Right atrium auricular region (tissue), 2 donors: ENCODE measurements around the gene FANK1. TPM values are rescaled to one million over a fixed set of nuclear protein-coding genes. Genes with fewer than 3 reads are reported as not detected.

Source experiments
- DNase-seq: peaks from one replicate; pipeline ENCODE4 v3.0.0-alpha.2; 2019; ENCODE audit warnings: low spot score
- H3K27ac ChIP-seq, 2 donors: fragments of 200-600 bp; sonication (generic); 1 replicate in 1 of 2; 2 replicates in 1 of 2; pipeline ENCODE4 v1.5.1; 2016 to 2019
- H3K27me3 ChIP-seq, 2 donors: fragments of 200-600 bp; sonication (generic); one replicate each; pipeline versions ENCODE4 v1.5.1 to v1.6.0; 2017 to 2019
- H3K36me3 ChIP-seq: fragments of 200-600 bp; sonication (generic); one replicate; pipeline ENCODE4 v1.5.1; 2016
- H3K4me1 ChIP-seq, 2 donors: fragments of 200-600 bp; sonication (generic); one replicate each; pipeline versions ENCODE4 v1.5.1 to v1.6.0; 2017 to 2019
- H3K4me3 ChIP-seq, 2 donors: fragments of 200-600 bp; sonication (generic); 1 replicate in 1 of 2; 2 replicates in 1 of 2; pipeline ENCODE4 v1.5.1; 2017 to 2019; ENCODE audit warnings: mild to moderate bottlenecking in 1 of 2, moderate library complexity in 1 of 2
- H3K9me3 ChIP-seq, 2 donors: fragments of 200-600 bp; sonication (generic); one replicate each; pipeline ENCODE4 v1.5.1; 2019
- CTCF ChIP-seq, 2 donors: fragments of 200-600 bp; sonication (generic); IDR thresholded peaks; one replicate each; pipeline ENCODE4 v1.5.1; 2019; ENCODE audit warnings: antibody characterized with exemption in 2 of 2
- total RNA-seq, 2 donors: library from RNA; depleted of rRNA; stranded (reverse); fragments of >200 nt; gene quantifications; one replicate each; pipeline ENCODE4 v1.1.0, GENCODE V29; 2016

The FANK1 gene
- total RNA-seq, 2 donors from 2014 or later: 0.44 to 0.67 TPM

- Histone ChIP-seq H3K27ac (no peak overlapping the region), H3K36me3 (no peaks in the 10 kb centered on the region)
Observed at GRCh38 chr10:125992254-125992653, 95.9 kb downstream of the FANK1 start.

GRCh38 chr10:125994601-125995000, 98.2 kb downstream of the FANK1 start:
- TF ChIP-seq CTCF (IDR thresholded peaks at IDR 0.05): no peak
- no peak overlapping the region for H3K27ac ChIP-seq
- no peaks in the 10 kb centered on the region for H3K27me3 ChIP-seq
- no peaks in the 10 kb centered on the region for H3K9me3 ChIP-seq
- no peaks in the 10 kb centered on the region for H3K36me3 ChIP-seq
- H3K4me1 ChIP-seq: no peaks in the 10 kb centered on the region
- no peak for DNase-seq
- H3K4me3 ChIP-seq: no peak overlapping the region

More at GRCh38 chr10:125992254-125992653, 95.9 kb downstream of the FANK1 start:
- DNase-seq: no peak
- H3K4me1 ChIP-seq: no peaks in the 10 kb centered on the region
- no peaks in the 10 kb centered on the region for H3K9me3 ChIP-seq
- H3K27me3 ChIP-seq: no peaks in the 10 kb centered on the region
- no peak overlapping the region for H3K4me3 ChIP-seq
- no peak for TF ChIP-seq CTCF (IDR thresholded peaks at IDR 0.05)

- no peak for TF ChIP-seq CTCF (IDR thresholded peaks at IDR 0.05)
- Histone ChIP-seq H3K36me3 (no peaks in the 10 kb centered on the region), H3K27ac (no peak overlapping the region)
Observed at GRCh38 chr10:125995726-125996304, 99.5 kb downstream of the FANK1 start.

GRCh38 chr10:125997586-125997985, 101.2 kb downstream of the FANK1 start:
- Histone ChIP-seq H3K4me3 (no peak overlapping the region), H3K4me1 (no peaks in the 10 kb centered on the region), H3K36me3 (no peaks in the 10 kb centered on the region), H3K27ac (no peak overlapping the region), H3K27me3 (no peaks in the 10 kb centered on the region), H3K9me3 (no peaks in the 10 kb centered on the region)
- DNase-seq: no peak
- TF ChIP-seq CTCF (IDR thresholded peaks at IDR 0.05): no peak

More at GRCh38 chr10:125995726-125996304, 99.5 kb downstream of the FANK1 start:
- DNase-seq: no peak
- no peaks in the 10 kb centered on the region for H3K27me3 ChIP-seq
- no peak overlapping the region for H3K4me3 ChIP-seq
- no peaks in the 10 kb centered on the region for H3K4me1 ChIP-seq
- no peaks in the 10 kb centered on the region for H3K9me3 ChIP-seq

GRCh38 chr10:125999694-126000093, 103.3 kb downstream of the FANK1 start:
- Histone ChIP-seq H3K9me3 (no peaks in the 10 kb centered on the region), H3K27ac (no peak overlapping the region), H3K4me3 (no peak overlapping the region), H3K4me1 (no peaks in the 10 kb centered on the region), H3K36me3 (no peaks in the 10 kb centered on the region), H3K27me3 (no peaks in the 10 kb centered on the region)
- DNase-seq: no peak
- no peak for TF ChIP-seq CTCF (IDR thresholded peaks at IDR 0.05)

GRCh38 chr10:126001576-126001975, 105.2 kb downstream of the FANK1 start:
- no peak overlapping the region for H3K4me3 ChIP-seq
- H3K27ac ChIP-seq: no peak overlapping the region
- DNase-seq: no peak
- H3K4me1 ChIP-seq: no peaks in the 10 kb centered on the region
- TF ChIP-seq CTCF (IDR thresholded peaks at IDR 0.05): no peak
- no peaks in the 10 kb centered on the region for H3K9me3 ChIP-seq
- H3K36me3 ChIP-seq: no peaks in the 10 kb centered on the region
- no peaks in the 10 kb centered on the region for H3K27me3 ChIP-seq
